Left ventricle myocardium inferior (tissue), 1 donor: ENCODE data around the gene HHIP. TPM values are rescaled to one million over a fixed set of nuclear protein-coding genes. Genes with fewer than 3 reads are reported as not detected.
A peak's percentile ranks its signal among the peaks of the same experiment; 100 is the strongest.

Experiments
- DNase-seq: peaks from one replicate; pipeline ENCODE4 v3.0.0-alpha.2; 2020
- H3K27ac ChIP-seq: fragments of 200-600 bp; replicated peaks from 2 replicates; pipeline ENCODE4 v1.8.0; 2021
- H3K27me3 ChIP-seq: fragments of 200-600 bp; 2 replicates; pipeline ENCODE4 v1.8.0; 2021; ENCODE audit warnings: low read depth
- H3K36me3 ChIP-seq: fragments of 200-600 bp; 2 replicates; pipeline ENCODE4 v1.8.0; 2021
- H3K4me1 ChIP-seq: fragments of 200-600 bp; 2 replicates; pipeline ENCODE4 v1.8.0; 2021
- H3K4me3 ChIP-seq: fragments of 200-600 bp; 2 replicates; pipeline ENCODE4 v1.8.0; 2021; ENCODE audit warnings: mild to moderate bottlenecking, moderate library complexity
- H3K9me3 ChIP-seq: fragments of 200-600 bp; replicated peaks from 2 replicates; pipeline ENCODE4 v1.8.0; 2021
- intact Hi-C: fragments of 100-400 bp; cut with micrococcal nuclease; formaldehyde crosslinking; loops from one replicate; pipeline ENCODE4 v1.11.0; 2022
- total RNA-seq: library from RNA; stranded (reverse); fragmentation: NEBNext Ultra II Directional; extraction: Animal tissue kit (Norgen Biotek cat#: 25700); gene quantifications from one replicate; pipeline ENCODE4 v1.2.1, GENCODE V29; 2021
- TF ChIP-seq, protein P1 (sequence below): fragments of 200-600 bp; IDR thresholded peaks from 2 replicates; pipeline ENCODE4 v1.8.0; 2021; ENCODE audit warnings: antibody characterized with exemption, mild to moderate bottlenecking, borderline replicate concordance
- donor health status: DM: no; HTN: yes; CAD: no; lungs with severe emphysema.

HHIP gene
- total RNA-seq, 1 donor from 2014 or later: not detected

DNA sequence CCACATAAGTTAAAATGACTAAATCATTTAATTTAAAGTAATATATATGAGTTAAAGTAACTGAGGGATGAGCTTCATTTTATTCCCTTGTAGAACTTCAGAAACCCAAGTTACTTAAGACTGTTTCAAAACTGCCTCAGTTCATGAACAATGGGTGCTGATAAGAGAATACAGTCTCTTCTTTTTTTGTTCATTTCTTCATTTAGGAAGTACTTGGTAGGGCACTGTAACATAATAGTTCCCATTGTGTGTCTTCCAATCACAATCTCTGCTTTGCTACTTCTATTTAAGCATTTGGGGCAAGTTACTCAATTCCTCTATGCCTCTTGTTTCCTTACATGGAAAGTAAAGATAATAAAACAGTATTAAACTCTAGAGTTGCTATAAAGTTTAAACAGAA is 50.4 kb downstream of the HHIP start:
- Histone ChIP-seq H3K27me3 (no peaks in the 10 kb centered on the region), H3K4me3 (no peak overlapping the region), H3K27ac (no peak overlapping the region), H3K36me3 (no peaks in the 10 kb centered on the region), H3K9me3 (no peaks in the 10 kb centered on the region), H3K4me1 (no peaks in the 10 kb centered on the region)
- intact Hi-C loops: no loop called here
- TF ChIP-seq, protein P1, sequence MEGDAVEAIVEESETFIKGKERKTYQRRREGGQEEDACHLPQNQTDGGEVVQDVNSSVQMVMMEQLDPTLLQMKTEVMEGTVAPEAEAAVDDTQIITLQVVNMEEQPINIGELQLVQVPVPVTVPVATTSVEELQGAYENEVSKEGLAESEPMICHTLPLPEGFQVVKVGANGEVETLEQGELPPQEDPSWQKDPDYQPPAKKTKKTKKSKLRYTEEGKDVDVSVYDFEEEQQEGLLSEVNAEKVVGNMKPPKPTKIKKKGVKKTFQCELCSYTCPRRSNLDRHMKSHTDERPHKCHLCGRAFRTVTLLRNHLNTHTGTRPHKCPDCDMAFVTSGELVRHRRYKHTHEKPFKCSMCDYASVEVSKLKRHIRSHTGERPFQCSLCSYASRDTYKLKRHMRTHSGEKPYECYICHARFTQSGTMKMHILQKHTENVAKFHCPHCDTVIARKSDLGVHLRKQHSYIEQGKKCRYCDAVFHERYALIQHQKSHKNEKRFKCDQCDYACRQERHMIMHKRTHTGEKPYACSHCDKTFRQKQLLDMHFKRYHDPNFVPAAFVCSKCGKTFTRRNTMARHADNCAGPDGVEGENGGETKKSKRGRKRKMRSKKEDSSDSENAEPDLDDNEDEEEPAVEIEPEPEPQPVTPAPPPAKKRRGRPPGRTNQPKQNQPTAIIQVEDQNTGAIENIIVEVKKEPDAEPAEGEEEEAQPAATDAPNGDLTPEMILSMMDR: no peak
- no peak for DNase-seq

GRCh38 chr4:144699565-144699964 is 53.6 kb downstream of the HHIP start:
- intact Hi-C loops: no loop called here
- no peak for DNase-seq
- TF ChIP-seq, protein P1: no peak
- Histone ChIP-seq H3K9me3 (no peaks in the 10 kb centered on the region), H3K36me3 (no peaks in the 10 kb centered on the region), H3K4me1 (no peaks in the 10 kb centered on the region), H3K27ac (peak overlapping the region; percentile 45), H3K4me3 (peak overlapping the region; percentile 7), H3K27me3 (no peaks in the 10 kb centered on the region)

DNA sequence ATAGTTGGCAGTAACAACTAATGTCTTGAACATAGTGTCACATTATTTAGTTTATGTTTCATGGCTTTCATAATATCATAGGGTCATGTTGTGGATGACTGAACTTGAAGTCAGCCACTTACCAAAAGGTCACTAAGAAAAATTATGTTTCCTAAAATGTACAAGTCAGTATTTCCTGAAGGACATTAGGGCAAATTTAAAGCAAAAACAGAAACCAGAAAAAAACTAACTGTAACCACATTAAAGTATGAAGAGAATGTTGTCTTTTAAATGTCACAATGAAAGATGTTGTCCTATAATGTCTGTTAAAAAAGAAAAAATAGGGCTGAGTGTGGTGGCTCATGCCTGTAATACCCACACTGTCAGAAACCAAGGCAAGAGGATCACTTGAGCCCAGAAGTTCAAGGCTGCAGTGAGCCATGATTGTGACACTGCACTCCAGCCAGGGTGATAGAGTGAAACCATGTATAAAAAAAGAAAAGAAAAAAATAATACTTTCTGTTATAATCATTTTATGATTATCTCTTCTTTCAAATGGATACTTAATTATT is 55.8 kb downstream of the HHIP start:
- Histone ChIP-seq H3K4me3 (no peak overlapping the region), H3K4me1 (no peaks in the 10 kb centered on the region), H3K9me3 (no peaks in the 10 kb centered on the region), H3K36me3 (no peaks in the 10 kb centered on the region), H3K27ac (no peak overlapping the region), H3K27me3 (no peaks in the 10 kb centered on the region)
- intact Hi-C loops: no loop called here
- DNase-seq: no peak
- TF ChIP-seq, protein P1: no peak

- TF ChIP-seq, protein P1: no peak
- H3K9me3 ChIP-seq: no peaks in the 10 kb centered on the region
- H3K27ac ChIP-seq: no peak overlapping the region
- no peaks in the 10 kb centered on the region for H3K4me1 ChIP-seq
- H3K36me3 ChIP-seq: no peaks in the 10 kb centered on the region
- no peak for DNase-seq
- intact Hi-C loops: no loop called here
- H3K27me3 ChIP-seq: no peaks in the 10 kb centered on the region
- H3K4me3 ChIP-seq: no peak overlapping the region
Measured at GRCh38 chr4:144703494-144703893, 57.5 kb downstream of the HHIP start.

DNA sequence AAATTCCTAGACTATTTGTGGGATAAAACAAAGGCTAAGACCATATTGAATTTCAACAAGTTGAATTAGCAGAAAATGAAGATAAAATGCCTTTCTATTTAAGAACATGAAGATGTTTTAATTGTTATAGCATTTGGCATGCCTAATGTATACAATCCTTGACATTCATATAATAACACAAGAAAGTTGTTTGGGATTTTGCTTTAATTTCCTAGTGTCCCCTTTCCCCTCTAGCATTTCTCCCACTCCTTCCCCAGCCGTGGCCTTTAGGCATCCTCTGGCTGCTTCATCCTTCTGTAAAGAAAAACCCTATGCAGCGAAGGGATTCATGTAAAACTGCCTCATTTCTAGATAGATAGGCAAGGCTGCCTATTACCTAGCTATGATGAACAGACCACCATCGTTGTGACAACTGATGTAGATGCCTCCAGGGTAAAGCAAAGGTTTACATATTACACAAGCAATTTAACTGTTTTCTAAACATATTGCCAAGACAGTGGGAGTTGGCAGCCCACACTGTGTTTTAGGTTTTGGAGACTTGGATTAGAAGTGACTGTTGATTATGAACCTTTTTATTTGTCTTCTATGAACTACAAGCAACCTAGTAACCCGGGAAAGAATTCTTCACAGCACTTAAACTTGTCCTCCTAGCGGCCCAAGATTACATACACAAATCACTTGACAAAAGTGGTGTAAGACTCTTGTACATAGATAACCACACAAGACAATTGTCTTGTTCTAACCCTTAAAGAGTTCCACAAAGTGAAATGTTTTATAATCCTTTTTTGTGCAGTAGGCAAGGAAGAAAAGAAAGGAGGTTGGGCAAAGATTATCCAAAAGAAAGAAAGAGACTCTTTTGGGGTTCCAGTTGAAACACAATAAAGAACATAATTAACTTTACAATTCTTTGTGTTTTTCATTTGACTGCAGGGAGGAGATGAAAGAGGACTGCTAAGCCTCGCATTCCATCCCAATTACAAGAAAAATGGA is 59.9 kb downstream of the HHIP start:
- no peaks in the 10 kb centered on the region for H3K9me3 ChIP-seq
- no peak overlapping the region for H3K4me3 ChIP-seq
- intact Hi-C loops: no loop called here
- H3K4me1 ChIP-seq: peaks cover 16% of the 10 kb centered on the region
- H3K36me3 ChIP-seq: no peaks in the 10 kb centered on the region
- DNase-seq: no peak
- no peak overlapping the region for H3K27ac ChIP-seq
- TF ChIP-seq, protein P1: no peak
- no peaks in the 10 kb centered on the region for H3K27me3 ChIP-seq
